PC-9 (cell line): ENCODE measurements around the gene INTS11.

Experiments
- CTCF ChIP-seq: fragments of 200-600 bp; sonication (generic); conservative IDR thresholded peaks from 2 replicates; pipeline ENCODE4 v1.6.1; 2017; ENCODE audit warnings: mixed run types, antibody characterized with exemption, mild to moderate bottlenecking, moderate library complexity
- EZH2 ChIP-seq: fragments of 200-600 bp; sonication (generic); IDR thresholded peaks from 2 replicates; pipeline ENCODE4 v1.8.0; 2017; ENCODE audit warnings: antibody characterized with exemption, low read depth

- no peak for TF ChIP-seq CTCF
- no peak for TF ChIP-seq EZH2
Observed at GRCh38 chr1:1319646-1319941, 4.9 kb downstream of the INTS11 start.
